IPS-11a (cell line): ENCODE results near the gene RNF5.
"Not testable (repeated sequence)": the region's sequence is repeated elsewhere in the genome, so short reads cannot be mapped to it uniquely, and the experiment has no call there.

Source experiments
- H3K4me3 ChIP-seq: one replicate; pipeline ENCODE4 v1.5.1; 2013; ENCODE audit warnings: low read depth, low read length, control low read depth

The RNF5 gene

GRCh38 chr6:32188381-32189068 is 10.3 kb downstream of the RNF5 start:
- no peak overlapping the region for H3K4me3 ChIP-seq

- peak overlapping the region; percentile 51 for H3K4me3 ChIP-seq
Measured at GRCh38 chr6:32189069-32189741, 11.0 kb downstream of the RNF5 start.

GRCh38 chr6:32189742-32190053 is 11.5 kb downstream of the RNF5 start:
- peak overlapping the region; percentile 51 for H3K4me3 ChIP-seq

- H3K4me3 ChIP-seq: peak within 1 kb of the TSS; percentile 51
Measured at GRCh38 chr6:32190054-32190851, 12.0 kb downstream of the RNF5 start, which contains the start of gene PBX2. PBX2 (minus strand) TSS chr6:32190202; CDS start chr6:32189915, 287 bp downstream.

- no peak overlapping the region for H3K4me3 ChIP-seq
Measured at GRCh38 chr6:32190911-32191677, 12.9 kb downstream of the RNF5 start.

- H3K4me3 ChIP-seq: no peak overlapping the region
Measured at GRCh38 chr6:32191696-32192607, 13.7 kb downstream of the RNF5 start.

- H3K4me3 ChIP-seq: no peak within 1 kb of the TSS
Measured at GRCh38 chr6:32192608-32193039, 14.4 kb downstream of the RNF5 start, which contains the start of gene GPSM3. GPSM3 (minus strand) TSS chr6:32192643; CDS start chr6:32192513, 130 bp downstream.

GRCh38 chr6:32193096-32193495 is 14.9 kb downstream of the RNF5 start:
- H3K4me3 ChIP-seq: not testable (repeated sequence)

- no peak overlapping the region for H3K4me3 ChIP-seq
Measured at GRCh38 chr6:32194388-32194787, 16.2 kb downstream of the RNF5 start.

- H3K4me3 ChIP-seq: peak overlapping the region; percentile 44
Measured at GRCh38 chr6:32194825-32195651, 16.8 kb downstream of the RNF5 start.

GRCh38 chr6:32195652-32195901 is 17.4 kb downstream of the RNF5 start:
- peak overlapping the region; percentile 75 for H3K4me3 ChIP-seq

GRCh38 chr6:32195902-32196681 is 17.9 kb downstream of the RNF5 start:
- peak overlapping the region; percentile 75 for H3K4me3 ChIP-seq

GRCh38 chr6:32196682-32197616 is 18.7 kb downstream of the RNF5 start:
- H3K4me3 ChIP-seq: peak overlapping the region; percentile 75

GRCh38 chr6:32198345-32198696 is 20.1 kb downstream of the RNF5 start:
- H3K4me3 ChIP-seq: no peak overlapping the region

- H3K4me3 ChIP-seq: no peak overlapping the region
Measured at GRCh38 chr6:32198866-32199265, 20.7 kb downstream of the RNF5 start.

GRCh38 chr6:32200711-32201475 is 22.7 kb downstream of the RNF5 start:
- H3K4me3 ChIP-seq: no peak overlapping the region

GRCh38 chr6:32202186-32202585 is 24.0 kb downstream of the RNF5 start:
- H3K4me3 ChIP-seq: no peak overlapping the region
